Upper lobe of left lung (tissue), 4 donors: ENCODE measurements around the gene PNMT.

Experiments
- CTCF ChIP-seq, 6 experiments: fragments of 450-650 bp in 4 of 6; fragments of 200-600 bp in 2 of 6; sonication (generic) in 2 of 6; IDR thresholded peaks; one replicate each; pipeline ENCODE4 v1.5.1; 2016 to 2019; ENCODE audit warnings: antibody characterized with exemption in 6 of 6
- EP300 ChIP-seq, 4 donors: sonication (generic); formaldehyde crosslinking; IDR thresholded peaks; one replicate each; pipeline ENCODE4 v1.5.1; 2017; ENCODE audit warnings: antibody characterized with exemption in 4 of 4, control low read depth in 2 of 4

GRCh38 chr17:39687101-39687545 lies 18.9 kb downstream of the PNMT start:
- no peak for TF ChIP-seq CTCF (IDR thresholded peaks at IDR 0.05)
- TF ChIP-seq EP300 (IDR thresholded peaks at IDR 0.05), result no peak
